WTC11 (cell line): Measurements from ENCODE around the gene FURIN. TPM values are rescaled to one million over a fixed set of nuclear protein-coding genes. Genes with fewer than 3 reads are reported as not detected.

Experiments
- ATAC-seq: fragments of 200-7000 bp; cut with Tn5 transposase; 2 replicates; pipeline ENCODE4 v1.10.0; 2021; ENCODE audit warnings: mild to moderate bottlenecking, moderate library complexity
- CTCF ChIA-PET: fragments of 300-600 bp; sonication (Branson Sonifier 250); formaldehyde crosslinking; loops from one replicate; lab custom pipeline; 2021; ENCODE audit warnings: antibody characterized with exemption; lab: Charles Lee
- POLR2A ChIA-PET: fragments of 350-600 bp; sonication (Branson Sonifier 250); formaldehyde crosslinking; loops from one replicate; lab custom pipeline; 2021; ENCODE audit warnings: antibody characterized with exemption; lab: Charles Lee
- DNase-seq: peaks from one replicate; pipeline ENCODE4 v3.0.0; 2021; ENCODE audit warnings: low spot score
- H3K27ac Mint-ChIP-seq: 2 replicates; pipeline ENCODE4 v1.8.0; 2021; ENCODE audit warnings: mixed read lengths
- H3K27me3 Mint-ChIP-seq: 2 replicates; pipeline ENCODE4 v1.8.0; 2021; ENCODE audit warnings: low read depth, mild to moderate bottlenecking, moderate library complexity, mixed read lengths
- H3K36me3 Mint-ChIP-seq: 2 replicates; pipeline ENCODE4 v1.8.0; 2021; ENCODE audit warnings: mixed read lengths
- H3K4me1 Mint-ChIP-seq: 2 replicates; pipeline ENCODE4 v1.8.0; 2022; ENCODE audit warnings: mixed read lengths
- H3K4me3 Mint-ChIP-seq: 2 replicates; pipeline ENCODE4 v1.8.0; 2021; ENCODE audit warnings: mild to moderate bottlenecking, moderate library complexity, mixed read lengths
- H3K9me3 Mint-ChIP-seq: 2 replicates; pipeline ENCODE4 v1.8.0; 2021; ENCODE audit warnings: mixed read lengths
- ATF1 ChIP-seq: sonication (generic); formaldehyde crosslinking; IDR thresholded peaks from 2 replicates; pipeline ENCODE4 v1.8.1; 2023; ENCODE audit warnings: mild to moderate bottlenecking, moderate library complexity, missing genetic modification reagents
- CREM ChIP-seq: sonication (generic); formaldehyde crosslinking; IDR thresholded peaks from 2 replicates; pipeline ENCODE4 v1.8.1; 2022; ENCODE audit warnings: mild to moderate bottlenecking, missing genetic modification reagents, moderate library complexity
- CTCF ChIP-seq: fragments of 200-600 bp; IDR thresholded peaks from 2 replicates; pipeline ENCODE4 v1.8.0; 2022; ENCODE audit warnings: antibody characterized with exemption
- ELF4 ChIP-seq: sonication (generic); formaldehyde crosslinking; IDR thresholded peaks from 2 replicates; pipeline ENCODE4 v1.8.1; 2022; ENCODE audit warnings: low read depth, mild to moderate bottlenecking, moderate library complexity, missing genetic modification reagents
- ERG ChIP-seq: fragments of 250-450 bp; sonication (Bioruptor Pico); IDR thresholded peaks from 2 replicates; pipeline ENCODE4 v1.8.0; 2021; ENCODE audit warnings: mild to moderate bottlenecking
- GTF2I ChIP-seq: fragments of 250-450 bp; sonication (Bioruptor Pico); conservative IDR thresholded peaks from 2 replicates; pipeline ENCODE4 v1.4.0; 2021; ENCODE audit warnings: mild to moderate bottlenecking
- KAT7 ChIP-seq: sonication (generic); formaldehyde crosslinking; IDR thresholded peaks from 2 replicates; pipeline ENCODE4 v1.8.1; 2023; ENCODE audit warnings: missing genetic modification reagents, mild to moderate bottlenecking, borderline replicate concordance
- MXD4 ChIP-seq: fragments of 250-450 bp; sonication (Bioruptor Pico); IDR thresholded peaks from 2 replicates; pipeline ENCODE4 v1.8.0; 2021; ENCODE audit warnings: mild to moderate bottlenecking, moderate library complexity, borderline replicate concordance
- RORB ChIP-seq: fragments of 250-450 bp; sonication (Bioruptor Pico); IDR thresholded peaks from 2 replicates; pipeline ENCODE4 v1.9.0; 2021; ENCODE audit warnings: mild to moderate bottlenecking
- TEAD4 ChIP-seq: sonication (generic); formaldehyde crosslinking; IDR thresholded peaks from 2 replicates; pipeline ENCODE4 v1.8.0; 2022; ENCODE audit warnings: mild to moderate bottlenecking, missing genetic modification reagents
- ZNF121 ChIP-seq: sonication (generic); formaldehyde crosslinking; IDR thresholded peaks from 2 replicates; pipeline ENCODE4 v1.8.0; 2023; ENCODE audit warnings: missing genetic modification reagents
- ZNF317 ChIP-seq: sonication (generic); formaldehyde crosslinking; IDR thresholded peaks from 2 replicates; pipeline ENCODE4 v1.8.1; 2023; ENCODE audit warnings: low read depth, mild to moderate bottlenecking, moderate library complexity, missing genetic modification reagents, borderline replicate concordance
- ZNF416 ChIP-seq: fragments of 250-450 bp; sonication (Bioruptor Pico); IDR thresholded peaks from 2 replicates; pipeline ENCODE4 v1.9.0; 2021; ENCODE audit warnings: mild to moderate bottlenecking, inconsistent platforms
- ZNF423 ChIP-seq: fragments of 250-450 bp; sonication (Bioruptor Pico); IDR thresholded peaks from 2 replicates; pipeline ENCODE4 v2.1.2; 2022; ENCODE audit warnings: mild to moderate bottlenecking, moderate library complexity
- total RNA-seq: library from RNA; stranded (reverse); gene quantifications from 3 replicates; pipeline ENCODE4 v1.2.3, GENCODE V29; 2021
- TF ChIP-seq, protein P1 (sequence below): sonication (generic); formaldehyde crosslinking; IDR thresholded peaks from 2 replicates; pipeline ENCODE4 v1.8.1; 2023; ENCODE audit warnings: mild to moderate bottlenecking, missing genetic modification reagents, borderline replicate concordance
- TF ChIP-seq, protein P2 (sequence below): sonication (generic); formaldehyde crosslinking; IDR thresholded peaks from 2 replicates; pipeline ENCODE4 v1.8.1; 2023; ENCODE audit warnings: mild to moderate bottlenecking, moderate library complexity, missing genetic modification reagents
- TF ChIP-seq, protein P3 (sequence below): fragments of 250-450 bp; sonication (Bioruptor Pico); conservative IDR thresholded peaks from 2 replicates; pipeline ENCODE4 v1.9.0; 2021; ENCODE audit warnings: mild to moderate bottlenecking
- TF ChIP-seq, protein P4 (sequence below): sonication (generic); formaldehyde crosslinking; conservative IDR thresholded peaks from 2 replicates; pipeline ENCODE4 v1.8.1; 2023; ENCODE audit warnings: mild to moderate bottlenecking, low read depth, missing genetic modification reagents, moderate library complexity

Gene FURIN
- total RNA-seq, 1 experiment from 2014 or later, result 46.3 TPM

GRCh38 chr15:90840157-90840855 is 28.1 kb upstream of the FURIN start:
- no peak for ATAC-seq
- H3K27ac Mint-ChIP-seq, result peak overlapping the region; percentile 93
- H3K4me3 Mint-ChIP-seq, result peak overlapping the region; percentile 22
- ChIA-PET CTCF (interaction anchor here (1.0 to 3.3 kb wide), 8 partner anchors 14 to 193 kb away, joined by 3 to 29 read pairs (median 8); partner anchors contain the start of gene HDDC3), POLR2A (interaction anchor here (0.6 to 3.1 kb wide), 3 partner anchors 16 to 30 kb away, joined by 3 to 22 read pairs (median 4); partner anchors contain the start of gene FURIN)
- H3K9me3 Mint-ChIP-seq, result no peaks in the 10 kb centered on the region
- no peak for DNase-seq
- H3K36me3 Mint-ChIP-seq, result no peaks in the 10 kb centered on the region
- H3K27me3 Mint-ChIP-seq, result no peaks in the 10 kb centered on the region
- no peak for TF ChIP-seq ATF1 (CRISPR knock-in tag)
- TF ChIP-seq ELF4 (CRISPR knock-in tag), result no peak
- TF ChIP-seq, protein P1, sequence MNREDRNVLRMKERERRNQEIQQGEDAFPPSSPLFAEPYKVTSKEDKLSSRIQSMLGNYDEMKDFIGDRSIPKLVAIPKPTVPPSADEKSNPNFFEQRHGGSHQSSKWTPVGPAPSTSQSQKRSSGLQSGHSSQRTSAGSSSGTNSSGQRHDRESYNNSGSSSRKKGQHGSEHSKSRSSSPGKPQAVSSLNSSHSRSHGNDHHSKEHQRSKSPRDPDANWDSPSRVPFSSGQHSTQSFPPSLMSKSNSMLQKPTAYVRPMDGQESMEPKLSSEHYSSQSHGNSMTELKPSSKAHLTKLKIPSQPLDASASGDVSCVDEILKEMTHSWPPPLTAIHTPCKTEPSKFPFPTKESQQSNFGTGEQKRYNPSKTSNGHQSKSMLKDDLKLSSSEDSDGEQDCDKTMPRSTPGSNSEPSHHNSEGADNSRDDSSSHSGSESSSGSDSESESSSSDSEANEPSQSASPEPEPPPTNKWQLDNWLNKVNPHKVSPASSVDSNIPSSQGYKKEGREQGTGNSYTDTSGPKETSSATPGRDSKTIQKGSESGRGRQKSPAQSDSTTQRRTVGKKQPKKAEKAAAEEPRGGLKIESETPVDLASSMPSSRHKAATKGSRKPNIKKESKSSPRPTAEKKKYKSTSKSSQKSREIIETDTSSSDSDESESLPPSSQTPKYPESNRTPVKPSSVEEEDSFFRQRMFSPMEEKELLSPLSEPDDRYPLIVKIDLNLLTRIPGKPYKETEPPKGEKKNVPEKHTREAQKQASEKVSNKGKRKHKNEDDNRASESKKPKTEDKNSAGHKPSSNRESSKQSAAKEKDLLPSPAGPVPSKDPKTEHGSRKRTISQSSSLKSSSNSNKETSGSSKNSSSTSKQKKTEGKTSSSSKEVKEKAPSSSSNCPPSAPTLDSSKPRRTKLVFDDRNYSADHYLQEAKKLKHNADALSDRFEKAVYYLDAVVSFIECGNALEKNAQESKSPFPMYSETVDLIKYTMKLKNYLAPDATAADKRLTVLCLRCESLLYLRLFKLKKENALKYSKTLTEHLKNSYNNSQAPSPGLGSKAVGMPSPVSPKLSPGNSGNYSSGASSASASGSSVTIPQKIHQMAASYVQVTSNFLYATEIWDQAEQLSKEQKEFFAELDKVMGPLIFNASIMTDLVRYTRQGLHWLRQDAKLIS (CRISPR knock-in tag), result no peak
- TF ChIP-seq ZNF121 (CRISPR knock-in tag), result 0 out of 2 replicates have a peak, but pooled peaks have one; percentile 30
- TF ChIP-seq ZNF416 (CRISPR knock-in tag), result no peak
- TF ChIP-seq GTF2I (CRISPR knock-in tag), result 0 out of 2 replicates have a peak, but pooled peaks have one; percentile 54
- no peak for TF ChIP-seq CREM (CRISPR knock-in tag)
- no peak for TF ChIP-seq TEAD4 (CRISPR knock-in tag)
- H3K4me1 Mint-ChIP-seq, result peaks cover 49% of the 10 kb centered on the region

DNA sequence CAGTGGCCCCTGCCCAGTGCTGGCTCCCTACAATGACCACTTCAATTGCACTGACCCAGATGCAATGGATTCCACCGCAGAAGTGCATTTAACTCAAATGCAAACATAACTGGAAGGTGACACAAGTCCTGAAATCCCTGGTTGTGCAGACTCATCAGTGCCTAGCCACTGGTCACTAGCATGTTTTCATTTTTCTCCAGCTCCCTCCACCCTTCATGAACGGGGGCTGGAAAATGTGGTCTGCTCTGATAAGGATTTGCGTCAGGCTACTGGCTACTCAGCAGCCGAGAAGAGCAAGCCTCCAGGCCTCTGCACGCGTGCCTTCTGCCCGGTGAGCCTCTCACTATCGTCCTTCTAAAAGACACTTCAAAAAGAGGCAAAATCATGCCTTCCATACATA is 27.4 kb upstream of the FURIN start:
- H3K36me3 Mint-ChIP-seq, result no peaks in the 10 kb centered on the region
- CTCF ChIA-PET, result interaction anchor here (2.1 to 3.3 kb wide), 3 partner anchors 23 to 91 kb away, joined by 7 to 26 read pairs (median 12); partner anchors contain the start of gene HDDC3
- TF ChIP-seq MXD4 (CRISPR knock-in tag), result no peak
- no peak for TF ChIP-seq ZNF423 (CRISPR knock-in tag)
- no peak for TF ChIP-seq ZNF317 (CRISPR knock-in tag)
- TF ChIP-seq CTCF, result no peak
- TF ChIP-seq TEAD4 (CRISPR knock-in tag), result no peak
- no peak for TF ChIP-seq KAT7 (CRISPR knock-in tag)
- no peak for TF ChIP-seq ATF1 (CRISPR knock-in tag)
- TF ChIP-seq, protein P2, sequence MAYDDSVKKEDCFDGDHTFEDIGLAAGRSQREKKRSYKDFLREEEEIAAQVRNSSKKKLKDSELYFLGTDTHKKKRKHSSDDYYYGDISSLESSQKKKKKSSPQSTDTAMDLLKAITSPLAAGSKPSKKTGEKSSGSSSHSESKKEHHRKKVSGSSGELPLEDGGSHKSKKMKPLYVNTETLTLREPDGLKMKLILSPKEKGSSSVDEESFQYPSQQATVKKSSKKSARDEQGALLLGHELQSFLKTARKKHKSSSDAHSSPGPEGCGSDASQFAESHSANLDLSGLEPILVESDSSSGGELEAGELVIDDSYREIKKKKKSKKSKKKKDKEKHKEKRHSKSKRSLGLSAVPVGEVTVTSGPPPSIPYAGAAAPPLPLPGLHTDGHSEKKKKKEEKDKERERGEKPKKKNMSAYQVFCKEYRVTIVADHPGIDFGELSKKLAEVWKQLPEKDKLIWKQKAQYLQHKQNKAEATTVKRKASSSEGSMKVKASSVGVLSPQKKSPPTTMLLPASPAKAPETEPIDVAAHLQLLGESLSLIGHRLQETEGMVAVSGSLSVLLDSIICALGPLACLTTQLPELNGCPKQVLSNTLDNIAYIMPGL, result no peak
- TF ChIP-seq, protein P3, sequence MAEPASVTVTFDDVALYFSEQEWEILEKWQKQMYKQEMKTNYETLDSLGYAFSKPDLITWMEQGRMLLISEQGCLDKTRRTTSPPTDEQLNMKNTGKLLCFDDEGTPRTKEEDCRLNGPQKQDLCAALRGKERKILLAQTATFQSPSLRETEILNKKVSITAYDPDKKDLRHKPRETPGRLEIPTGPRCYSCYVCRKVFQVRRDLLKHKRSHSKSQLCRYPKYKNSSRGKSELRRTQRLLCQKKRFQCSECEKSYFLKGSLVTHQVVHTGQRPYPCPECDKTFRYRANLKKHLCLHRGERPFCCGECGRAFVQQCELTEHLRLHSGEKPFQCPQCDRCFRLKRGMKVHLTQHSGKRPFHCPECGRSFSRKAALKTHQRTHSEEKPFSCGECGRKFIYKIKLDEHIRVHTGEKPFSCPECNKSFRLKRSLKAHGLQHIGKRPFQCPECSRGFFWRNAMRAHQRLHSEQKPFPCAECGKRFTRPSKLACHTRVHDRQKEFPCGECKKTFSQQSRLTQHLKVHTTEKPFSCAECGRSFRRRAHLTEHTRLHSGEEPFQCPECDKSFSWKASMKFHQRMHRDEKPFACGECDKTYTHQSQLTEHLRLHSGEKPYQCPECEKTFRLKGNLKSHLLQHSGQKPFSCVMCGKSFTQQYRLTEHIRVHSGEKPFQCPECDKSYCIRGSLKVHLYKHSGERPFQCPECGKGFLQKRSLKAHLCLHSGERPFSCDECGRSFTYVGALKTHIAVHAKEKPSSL (CRISPR knock-in tag), result no peak
- TF ChIP-seq, protein P4, sequence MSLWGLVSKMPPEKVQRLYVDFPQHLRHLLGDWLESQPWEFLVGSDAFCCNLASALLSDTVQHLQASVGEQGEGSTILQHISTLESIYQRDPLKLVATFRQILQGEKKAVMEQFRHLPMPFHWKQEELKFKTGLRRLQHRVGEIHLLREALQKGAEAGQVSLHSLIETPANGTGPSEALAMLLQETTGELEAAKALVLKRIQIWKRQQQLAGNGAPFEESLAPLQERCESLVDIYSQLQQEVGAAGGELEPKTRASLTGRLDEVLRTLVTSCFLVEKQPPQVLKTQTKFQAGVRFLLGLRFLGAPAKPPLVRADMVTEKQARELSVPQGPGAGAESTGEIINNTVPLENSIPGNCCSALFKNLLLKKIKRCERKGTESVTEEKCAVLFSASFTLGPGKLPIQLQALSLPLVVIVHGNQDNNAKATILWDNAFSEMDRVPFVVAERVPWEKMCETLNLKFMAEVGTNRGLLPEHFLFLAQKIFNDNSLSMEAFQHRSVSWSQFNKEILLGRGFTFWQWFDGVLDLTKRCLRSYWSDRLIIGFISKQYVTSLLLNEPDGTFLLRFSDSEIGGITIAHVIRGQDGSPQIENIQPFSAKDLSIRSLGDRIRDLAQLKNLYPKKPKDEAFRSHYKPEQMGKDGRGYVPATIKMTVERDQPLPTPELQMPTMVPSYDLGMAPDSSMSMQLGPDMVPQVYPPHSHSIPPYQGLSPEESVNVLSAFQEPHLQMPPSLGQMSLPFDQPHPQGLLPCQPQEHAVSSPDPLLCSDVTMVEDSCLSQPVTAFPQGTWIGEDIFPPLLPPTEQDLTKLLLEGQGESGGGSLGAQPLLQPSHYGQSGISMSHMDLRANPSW (CRISPR knock-in tag), result no peak
- no peak for TF ChIP-seq RORB (CRISPR knock-in tag)
- TF ChIP-seq ERG (CRISPR knock-in tag), result no peak

More for the DNA sequence above, 27.4 kb upstream of the FURIN start:
- Mint-ChIP-seq H3K4me3 (no peak overlapping the region), H3K4me1 (peaks cover 49% of the 10 kb centered on the region), H3K27ac (peak overlapping the region; percentile 68), H3K9me3 (no peaks in the 10 kb centered on the region), H3K27me3 (no peaks in the 10 kb centered on the region)
- ATAC-seq (no peak), DNase-seq (no peak)
- POLR2A ChIA-PET, result interaction anchor here (0.6 to 3.1 kb wide), 2 partner anchors 15 to 29 kb away, joined by 4 to 22 read pairs; partner anchors contain the start of gene FURIN
